GM18907 (cell line): ENCODE measurements around the gene GTPBP4.
A peak's percentile ranks its signal among the peaks of the same experiment; 100 is the strongest.

ENCODE experiments used
- ATAC-seq: cut with Tn5 transposase; IDR thresholded peaks from one replicate; pipeline ENCODE4 v1.9.1; 2021; ENCODE audit warnings: mild to moderate bottlenecking, moderate library complexity; ENCODE audit not compliant: unreplicated experiment

Gene GTPBP4

GRCh38 chr10:987870-988666 is at the start of gene GTPBP4:
Gene GTPBP4, plus strand, starts transcription at chr10:988434. Its CDS starts 46 bp downstream, at chr10:988480.
- ATAC-seq = peak; percentile 94

GRCh38 chr10:938941-939678 is 49.1 kb upstream of the GTPBP4 start:
- no peak for ATAC-seq

GRCh38 chr10:943334-944033 is 44.8 kb upstream of the GTPBP4 start:
- ATAC-seq = peak; percentile 57

- peak; percentile 42 for ATAC-seq
These were observed 44.0 kb upstream of the GTPBP4 start for GRCh38 chr10:944034-944831.

GRCh38 chr10:945778-946177 is 42.5 kb upstream of the GTPBP4 start:
- no peak for ATAC-seq

- ATAC-seq = no peak
These were observed 41.2 kb upstream of the GTPBP4 start for GRCh38 chr10:947051-947450.

- no peak for ATAC-seq
These were observed 40.4 kb upstream of the GTPBP4 start for GRCh38 chr10:947881-948280.

GRCh38 chr10:948347-948746 is 39.9 kb upstream of the GTPBP4 start:
- no peak for ATAC-seq

- no peak for ATAC-seq
These were observed 38.8 kb upstream of the GTPBP4 start for GRCh38 chr10:949446-949845.

- ATAC-seq = no peak
These were observed 34.4 kb upstream of the GTPBP4 start for GRCh38 chr10:953836-954235.

GRCh38 chr10:954396-954795 is 33.8 kb upstream of the GTPBP4 start:
- no peak for ATAC-seq

GRCh38 chr10:955127-955819 is 33.0 kb upstream of the GTPBP4 start:
- ATAC-seq = no peak

- no peak for ATAC-seq
These were observed 32.4 kb upstream of the GTPBP4 start for GRCh38 chr10:955820-956217.

- ATAC-seq = no peak
These were observed 30.1 kb upstream of the GTPBP4 start for GRCh38 chr10:958106-958505.

GRCh38 chr10:958856-959255 is 29.4 kb upstream of the GTPBP4 start:
- no peak for ATAC-seq

- no peak for ATAC-seq
These were observed 25.9 kb upstream of the GTPBP4 start for GRCh38 chr10:962342-962741.

- ATAC-seq = no peak
These were observed 25.0 kb upstream of the GTPBP4 start for GRCh38 chr10:963186-963585.

- no peak for ATAC-seq
These were observed 24.6 kb upstream of the GTPBP4 start for GRCh38 chr10:963655-964054.

- no peak for ATAC-seq
These were observed 23.8 kb upstream of the GTPBP4 start for GRCh38 chr10:964321-964987.

GRCh38 chr10:964988-965417 is 23.2 kb upstream of the GTPBP4 start:
- no peak for ATAC-seq
